RPMI7951 (cell line): Measurements from ENCODE around the gene PCDHGA8. TPM values are rescaled to one million over a fixed set of nuclear protein-coding genes. Genes with fewer than 3 reads are reported as not detected.
"Not testable (repeated sequence)": the region's sequence is repeated elsewhere in the genome, so short reads cannot be mapped to it uniquely, and the experiment has no call there.

Source experiments
- DNase-seq: peaks from one replicate; pipeline ENCODE4 v3.0.0-alpha.2; 2012; ENCODE audit warnings: low read depth
- total RNA-seq: library from RNA; depleted of rRNA; stranded (reverse); fragments of >200 nt; shearing (Covaris generic); gene quantifications from 2 replicates; pipeline ENCODE4 v1.2.3, GENCODE V29; 2014

The PCDHGA8 gene
- total RNA-seq, 1 experiment from 2014 or later = 1.6 TPM

- DNase-seq = no peak
Observed at GRCh38 chr5:141402553-141403243, 10.3 kb downstream of the PCDHGA8 start, which contains the start of gene PCDHGA9. Gene PCDHGA9 (plus strand): TSS chr5:141402778. CDS start chr5:141402953, 175 bp downstream.

- no peak for DNase-seq
Observed at GRCh38 chr5:141403387-141403786, 11.0 kb downstream of the PCDHGA8 start.

GRCh38 chr5:141407790-141408505 is 15.5 kb downstream of the PCDHGA8 start, which contains the start of gene PCDHGB6:
Gene PCDHGB6 (plus strand): TSS chr5:141408021. CDS start chr5:141408203, 182 bp downstream.
- not testable (repeated sequence) for DNase-seq

- DNase-seq = no peak
Observed at GRCh38 chr5:141409598-141410306, 17.3 kb downstream of the PCDHGA8 start.

- no peak for DNase-seq
Observed at GRCh38 chr5:141411575-141411974, 19.1 kb downstream of the PCDHGA8 start.

- DNase-seq = peak; percentile 25
Observed at GRCh38 chr5:141412854-141413539, 20.6 kb downstream of the PCDHGA8 start, which contains the start of gene PCDHGA10. Gene PCDHGA10 (plus strand): TSS chr5:141412987. CDS start chr5:141413176, 189 bp downstream.

- DNase-seq = no peak
Observed at GRCh38 chr5:141413540-141414069, 21.2 kb downstream of the PCDHGA8 start.

GRCh38 chr5:141414548-141415274 is 22.3 kb downstream of the PCDHGA8 start:
- DNase-seq = not testable (repeated sequence)

GRCh38 chr5:141415275-141415618 is 22.8 kb downstream of the PCDHGA8 start:
- not testable (repeated sequence) for DNase-seq

- DNase-seq = not testable (repeated sequence)
Observed at GRCh38 chr5:141417494-141418172, 25.2 kb downstream of the PCDHGA8 start, which contains the start of gene PCDHGB7. Gene PCDHGB7 (plus strand): TSS chr5:141417677. CDS start chr5:141417860, 183 bp downstream.

GRCh38 chr5:141419074-141419880 is 26.8 kb downstream of the PCDHGA8 start:
- DNase-seq = no peak

- peak; percentile 57 for DNase-seq
Observed at GRCh38 chr5:141420855-141421488, 28.5 kb downstream of the PCDHGA8 start, which contains the start of gene PCDHGA11. Gene PCDHGA11 (plus strand): TSS chr5:141421051. CDS start chr5:141421228, 177 bp downstream.

GRCh38 chr5:141421489-141421855 is 29.0 kb downstream of the PCDHGA8 start:
- DNase-seq = no peak

- DNase-seq = no peak
Observed at GRCh38 chr5:141422742-141423291, 30.4 kb downstream of the PCDHGA8 start.

- DNase-seq = no peak
Observed at GRCh38 chr5:141427783-141428426, 35.5 kb downstream of the PCDHGA8 start.

GRCh38 chr5:141430332-141431113 is 38.1 kb downstream of the PCDHGA8 start, which contains the start of gene PCDHGA12:
Gene PCDHGA12 (plus strand): TSS chr5:141430507. CDS start chr5:141430760, 253 bp downstream.
- peak; percentile 88 for DNase-seq

GRCh38 chr5:141431286-141431685 is 38.9 kb downstream of the PCDHGA8 start:
- peak; percentile 19 for DNase-seq
